Caco-2 (cell line): ENCODE measurements around the gene NOM1. TPM values are rescaled to one million over a fixed set of nuclear protein-coding genes. Genes with fewer than 3 reads are reported as not detected.
"Not testable (repeated sequence)": the region's sequence is repeated elsewhere in the genome, so short reads cannot be mapped to it uniquely, and the experiment has no call there.

ENCODE experiments used
- BruUV-seq: library from RNA; stranded (reverse); fragments of 400-500 nt; replicated peaks from 2 replicates; lab custom pipeline; 2021; lab: Mats Ljungman, UMichigan
- CTCF ChIA-PET: fragments of 300-600 bp; sonication (Branson Sonifier 250); formaldehyde crosslinking; loops from one replicate; lab custom pipeline; 2022; ENCODE audit warnings: antibody characterized with exemption; lab: Charles Lee
- POLR2A ChIA-PET: fragments of 300-600 bp; sonication (Branson Sonifier 250); formaldehyde crosslinking; loops from one replicate; lab custom pipeline; 2022; ENCODE audit warnings: antibody characterized with exemption; lab: Charles Lee
- DNase-seq, 2 experiments: peaks; one replicate each; pipeline versions ENCODE4 v3.0.0 to v3.0.0-alpha.2; 2020 to 2022
- H3K27me3 ChIP-seq: replicated peaks from 2 replicates; pipeline ENCODE4 v1.6.0; 2011; ENCODE audit warnings: low read length; ENCODE audit not compliant: control insufficient read depth, insufficient read depth
- H3K36me3 ChIP-seq: 2 replicates; pipeline ENCODE4 v1.5.1; 2011; ENCODE audit warnings: low read length; ENCODE audit not compliant: control insufficient read depth, insufficient read depth
- H3K4me1 ChIP-seq: fragments of 250-450 bp; sonication (Bioruptor Pico); 2 replicates; pipeline ENCODE4 v1.5.1; 2020; ENCODE audit warnings: mild to moderate bottlenecking
- H3K4me3 ChIP-seq: 2 replicates; pipeline ENCODE4 v1.5.1; 2011; ENCODE audit warnings: low read depth, mild to moderate bottlenecking, control low read depth, low read length
- H3K9me3 ChIP-seq: fragments of 250-450 bp; sonication (Bioruptor Pico); 2 replicates; pipeline ENCODE4 v1.5.1; 2020; ENCODE audit warnings: mild to moderate bottlenecking, moderate library complexity
- H3K27ac Mint-ChIP-seq: one replicate; pipeline ENCODE4 v1.8.0; 2022; ENCODE audit warnings: mixed read lengths; ENCODE audit not compliant: unreplicated experiment
- H3K27me3 Mint-ChIP-seq: one replicate; pipeline ENCODE4 v1.8.0; 2022; ENCODE audit warnings: mixed read lengths; ENCODE audit not compliant: insufficient read depth, unreplicated experiment
- H3K36me3 Mint-ChIP-seq: one replicate; pipeline ENCODE4 v1.8.0; 2022; ENCODE audit warnings: mild to moderate bottlenecking, mixed read lengths; ENCODE audit not compliant: insufficient read depth, unreplicated experiment
- H3K4me1 Mint-ChIP-seq: one replicate; pipeline ENCODE4 v1.8.0; 2022; ENCODE audit warnings: low read depth, mixed read lengths; ENCODE audit not compliant: unreplicated experiment
- H3K4me3 Mint-ChIP-seq: one replicate; pipeline ENCODE4 v1.8.0; 2022; ENCODE audit warnings: mild to moderate bottlenecking, moderate library complexity, mixed read lengths; ENCODE audit not compliant: unreplicated experiment
- H3K9me3 Mint-ChIP-seq: one replicate; pipeline ENCODE4 v1.8.0; 2022; ENCODE audit warnings: mixed read lengths; ENCODE audit not compliant: unreplicated experiment
- intact Hi-C: fragments of 100-400 bp; cut with micrococcal nuclease; formaldehyde crosslinking; loops from one replicate; pipeline ENCODE4 v1.10.0; 2022; ENCODE audit not compliant: unreplicated experiment
- total RNA-seq: library from RNA; stranded (reverse); gene quantifications from 2 replicates; pipeline ENCODE4 v1.2.3, GENCODE V29; 2022
- TF ChIP-seq, protein P1 (sequence below), 2 experiments: fragments of 200-600 bp in 1 of 2; IDR thresholded peaks; 1 replicate in 1 of 2; 2 replicates in 1 of 2; pipeline versions ENCODE4 v1.5.1 to v1.8.0; 2011 to 2022; ENCODE audit warnings: antibody characterized with exemption in 1 of 2, control low read depth in 1 of 2, inconsistent platforms in 1 of 2, low read depth in 1 of 2, low read length in 1 of 2, mild to moderate bottlenecking in 1 of 2, moderate library complexity in 1 of 2; ENCODE audit not compliant: insufficient read depth in 1 of 2, severe bottlenecking in 1 of 2, unreplicated experiment in 1 of 2

The NOM1 gene
- total RNA-seq, 1 experiment from 2014 or later: 37.7 TPM

DNA sequence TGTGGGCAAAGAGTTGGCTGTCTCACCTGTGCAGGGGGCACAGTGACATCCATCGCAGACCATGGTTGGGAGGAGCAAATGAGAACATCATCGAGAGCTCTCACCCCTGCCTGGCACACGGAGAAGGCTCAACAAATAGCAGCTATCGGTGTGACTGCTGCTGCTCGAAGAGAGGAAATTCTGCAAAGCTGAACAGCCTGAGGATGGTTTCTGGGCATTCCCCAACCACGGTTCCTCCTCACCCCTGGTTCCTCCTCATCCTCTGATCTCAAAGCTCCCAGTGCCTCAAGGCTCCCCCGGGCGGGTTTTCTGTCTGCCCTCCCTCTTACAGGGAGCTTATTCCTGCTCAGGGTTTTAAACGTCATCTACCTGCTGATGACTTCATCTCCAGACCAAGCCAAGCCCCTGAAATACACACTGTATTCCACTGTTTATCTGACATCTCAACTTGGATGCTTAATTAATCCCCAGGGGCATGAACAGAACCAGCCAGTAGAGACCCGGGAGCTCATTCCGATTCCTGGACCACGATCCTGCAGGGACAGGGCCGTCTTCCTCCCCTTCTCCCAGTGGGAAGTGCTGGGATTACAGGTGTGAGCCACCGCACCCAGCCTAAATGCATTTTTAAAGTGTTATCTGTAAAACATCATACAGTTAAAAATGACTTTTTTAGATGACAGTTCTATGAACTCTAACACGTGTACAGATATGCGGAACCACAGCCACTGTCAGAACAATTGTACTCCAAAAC is 19.5 kb upstream of the NOM1 start:
- TF ChIP-seq, protein P1, sequence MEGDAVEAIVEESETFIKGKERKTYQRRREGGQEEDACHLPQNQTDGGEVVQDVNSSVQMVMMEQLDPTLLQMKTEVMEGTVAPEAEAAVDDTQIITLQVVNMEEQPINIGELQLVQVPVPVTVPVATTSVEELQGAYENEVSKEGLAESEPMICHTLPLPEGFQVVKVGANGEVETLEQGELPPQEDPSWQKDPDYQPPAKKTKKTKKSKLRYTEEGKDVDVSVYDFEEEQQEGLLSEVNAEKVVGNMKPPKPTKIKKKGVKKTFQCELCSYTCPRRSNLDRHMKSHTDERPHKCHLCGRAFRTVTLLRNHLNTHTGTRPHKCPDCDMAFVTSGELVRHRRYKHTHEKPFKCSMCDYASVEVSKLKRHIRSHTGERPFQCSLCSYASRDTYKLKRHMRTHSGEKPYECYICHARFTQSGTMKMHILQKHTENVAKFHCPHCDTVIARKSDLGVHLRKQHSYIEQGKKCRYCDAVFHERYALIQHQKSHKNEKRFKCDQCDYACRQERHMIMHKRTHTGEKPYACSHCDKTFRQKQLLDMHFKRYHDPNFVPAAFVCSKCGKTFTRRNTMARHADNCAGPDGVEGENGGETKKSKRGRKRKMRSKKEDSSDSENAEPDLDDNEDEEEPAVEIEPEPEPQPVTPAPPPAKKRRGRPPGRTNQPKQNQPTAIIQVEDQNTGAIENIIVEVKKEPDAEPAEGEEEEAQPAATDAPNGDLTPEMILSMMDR (IDR thresholded peaks at IDR 0.05; ENCODE audit: insufficient read depth in 1 of 2, low read depth in 1 of 2, low read length in 1 of 2, severe bottlenecking in 1 of 2, unreplicated experiment in 1 of 2): no peak
- ChIA-PET POLR2A (no interaction called here), CTCF (no interaction called here)
- Mint-ChIP-seq H3K9me3 (no peaks in the 10 kb centered on the region), H3K27ac (no peak overlapping the region), H3K4me1 (no peaks in the 10 kb centered on the region), H3K4me3 (no peak overlapping the region), H3K36me3 (no peaks in the 10 kb centered on the region), H3K27me3 (no peaks in the 10 kb centered on the region)
- H3K9me3 ChIP-seq: no peaks in the 10 kb centered on the region
- no peaks in the 10 kb centered on the region for H3K4me1 ChIP-seq
- no peaks in the 10 kb centered on the region for H3K27me3 ChIP-seq
- DNase-seq: no peak
- no peaks in the 10 kb centered on the region for H3K36me3 ChIP-seq
- intact Hi-C loops: no loop called here
- no TSS peak for BruUV-seq
- H3K4me3 ChIP-seq: no peak overlapping the region

DNA sequence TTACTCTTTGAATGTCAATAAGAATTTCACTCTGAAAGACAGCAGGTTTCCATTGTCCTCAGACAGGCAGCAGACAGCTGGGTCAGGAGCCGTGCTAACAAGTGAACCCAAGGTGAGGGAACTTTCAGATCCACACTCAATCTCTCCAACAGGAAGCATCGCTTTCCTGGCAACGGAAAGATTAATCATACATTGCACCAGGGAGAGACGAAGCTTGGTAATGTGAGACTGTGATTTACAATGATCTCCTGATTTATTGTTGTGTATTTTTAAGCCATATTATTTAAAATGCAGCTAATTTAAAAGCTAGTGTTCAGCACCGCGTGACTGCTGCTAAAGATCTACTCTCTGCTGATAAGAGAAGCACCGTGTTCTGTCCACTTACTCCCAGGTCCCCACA is 17.5 kb upstream of the NOM1 start:
- no peaks in the 10 kb centered on the region for H3K27me3 ChIP-seq
- no peaks in the 10 kb centered on the region for H3K36me3 ChIP-seq
- Mint-ChIP-seq H3K36me3 (no peaks in the 10 kb centered on the region), H3K4me1 (no peaks in the 10 kb centered on the region), H3K27ac (no peak overlapping the region), H3K9me3 (no peaks in the 10 kb centered on the region), H3K4me3 (no peak overlapping the region), H3K27me3 (no peaks in the 10 kb centered on the region)
- POLR2A ChIA-PET: no interaction called here
- DNase-seq: no peak
- no TSS peak for BruUV-seq
- intact Hi-C loops: no loop called here
- CTCF ChIA-PET: no interaction called here
- TF ChIP-seq, protein P1 (IDR thresholded peaks at IDR 0.05; ENCODE audit: insufficient read depth in 1 of 2, low read depth in 1 of 2, low read length in 1 of 2, severe bottlenecking in 1 of 2, unreplicated experiment in 1 of 2): no peak
- no peaks in the 10 kb centered on the region for H3K9me3 ChIP-seq
- no peak overlapping the region for H3K4me3 ChIP-seq
- H3K4me1 ChIP-seq: no peaks in the 10 kb centered on the region

DNA sequence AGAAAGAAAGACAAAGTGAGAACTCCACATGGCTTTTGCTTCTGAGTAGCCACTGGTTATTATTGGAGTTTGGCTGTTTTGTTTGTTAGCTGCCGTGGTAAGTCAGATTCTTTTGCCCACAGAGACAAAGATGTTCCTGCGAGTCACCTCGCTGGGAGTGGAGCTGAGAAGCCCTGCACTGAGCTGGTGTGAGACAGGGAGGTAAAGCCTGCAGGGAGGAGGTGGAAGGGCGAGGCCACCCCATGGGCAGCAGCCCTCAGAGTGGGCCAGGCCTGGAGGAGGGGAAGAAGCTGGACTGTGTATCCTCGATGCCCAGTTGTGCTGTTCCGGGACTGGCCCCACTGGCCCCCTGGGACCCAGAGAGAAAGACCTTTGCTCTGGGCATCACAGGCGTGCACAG is 14.3 kb upstream of the NOM1 start:
- no peaks in the 10 kb centered on the region for H3K9me3 Mint-ChIP-seq

DNA sequence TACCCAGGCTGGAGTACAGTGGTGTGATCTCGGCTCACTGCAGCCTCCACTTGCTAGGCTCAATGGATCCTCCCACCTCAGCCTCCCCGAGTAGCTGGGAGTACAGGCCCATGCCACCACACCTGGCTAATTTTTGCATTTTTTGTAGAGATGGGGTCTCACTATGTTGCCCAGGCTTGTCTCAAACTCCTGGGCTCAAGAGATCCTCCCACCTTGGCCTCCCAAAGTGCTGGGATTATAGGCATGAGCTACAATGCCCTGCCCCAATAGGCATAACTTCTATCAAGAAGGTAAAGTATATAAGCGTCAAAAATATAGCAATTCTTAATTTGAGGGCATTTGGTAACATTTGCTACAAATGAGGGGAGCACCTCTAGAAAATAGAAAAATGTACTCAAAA is 12.7 kb upstream of the NOM1 start:
- DNase-seq, H3K36me3 ChIP-seq, H3K27me3 Mint-ChIP-seq, H3K27me3 ChIP-seq, H3K27ac Mint-ChIP-seq, POLR2A ChIA-PET, H3K4me1 Mint-ChIP-seq, H3K9me3 Mint-ChIP-seq, H3K9me3 ChIP-seq, H3K4me3 ChIP-seq, H3K36me3 Mint-ChIP-seq, CTCF ChIA-PET, H3K4me1 ChIP-seq, H3K4me3 Mint-ChIP-seq, intact Hi-C loops, BruUV-seq: not testable (repeated sequence)

More for the DNA sequence above, 14.3 kb upstream of the NOM1 start:
- no TSS peak for BruUV-seq
- DNase-seq: no peak
- ChIA-PET CTCF (interaction anchor here (0.7 kb wide), 1 partner anchor 14 kb away, joined by 3 read pairs; the partner anchor contains the start of gene NOM1), POLR2A (no interaction called here)
- Histone ChIP-seq H3K4me1 (no peaks in the 10 kb centered on the region), H3K4me3 (no peak overlapping the region), H3K9me3 (peaks cover under 1% of the 10 kb centered on the region), H3K27me3 (no peaks in the 10 kb centered on the region), H3K36me3 (no peaks in the 10 kb centered on the region)
- Mint-ChIP-seq H3K4me1 (no peaks in the 10 kb centered on the region), H3K27ac (no peak overlapping the region), H3K4me3 (no peak overlapping the region), H3K36me3 (no peaks in the 10 kb centered on the region), H3K27me3 (no peaks in the 10 kb centered on the region)
- intact Hi-C loops: no loop called here
- TF ChIP-seq, protein P1 (IDR thresholded peaks at IDR 0.05; ENCODE audit: insufficient read depth in 1 of 2, low read depth in 1 of 2, low read length in 1 of 2, severe bottlenecking in 1 of 2, unreplicated experiment in 1 of 2): no peak
